HepG2 (cell line): Measurements from ENCODE around the gene STX5. TPM values are rescaled to one million over a fixed set of nuclear protein-coding genes. Genes with fewer than 3 reads are reported as not detected.

Experiments
- ARID4A ChIP-seq: sonication (generic); formaldehyde crosslinking; IDR thresholded peaks from 2 replicates; pipeline ENCODE4 v1.5.0; 2020; ENCODE audit warnings: mild to moderate bottlenecking, missing genetic modification reagents, borderline replicate concordance
- ATF1 ChIP-seq: IDR thresholded peaks from 2 replicates; pipeline ENCODE4 v1.6.1; 2016; ENCODE audit warnings: mild to moderate bottlenecking, control low read depth
- BCLAF1 ChIP-seq: fragments of 450-650 bp; IDR thresholded peaks from 2 replicates; pipeline ENCODE4 v1.6.1; 2017; ENCODE audit warnings: mild to moderate bottlenecking
- DMTF1 ChIP-seq: sonication (generic); formaldehyde crosslinking; IDR thresholded peaks from 2 replicates; pipeline ENCODE4 v1.4.0; 2020; ENCODE audit warnings: mild to moderate bottlenecking, missing genetic modification reagents
- DRAP1 ChIP-seq: IDR thresholded peaks from 2 replicates; pipeline ENCODE4 v1.6.1; 2016; ENCODE audit warnings: missing genetic modification reagents, missing compliant biosample characterization
- EZH2 ChIP-seq: conservative IDR thresholded peaks from 2 replicates; pipeline ENCODE4 v1.6.1; 2012; ENCODE audit warnings: mild to moderate bottlenecking, low read depth, low read length, moderate library complexity
- FUBP1 ChIP-seq: sonication (generic); formaldehyde crosslinking; IDR thresholded peaks from 2 replicates; pipeline ENCODE4 v1.5.1; 2020; ENCODE audit warnings: missing genetic modification reagents, mild to moderate bottlenecking, borderline replicate concordance
- HOXA3 ChIP-seq: sonication (generic); formaldehyde crosslinking; IDR thresholded peaks from 2 replicates; pipeline ENCODE4 v1.5.0; 2020; ENCODE audit warnings: missing genetic modification reagents
- IRF2 ChIP-seq: IDR thresholded peaks from 2 replicates; pipeline ENCODE4 v1.6.1; 2018; ENCODE audit warnings: missing genetic modification reagents, missing compliant biosample characterization
- KLF6 ChIP-seq: IDR thresholded peaks from 2 replicates; pipeline ENCODE4 v1.8.0; 2016; ENCODE audit warnings: missing biosample characterization, missing genetic modification reagents
- SP140L ChIP-seq: sonication (generic); formaldehyde crosslinking; IDR thresholded peaks from 2 replicates; pipeline ENCODE4 v1.4.0; 2020; ENCODE audit warnings: missing genetic modification reagents, borderline replicate concordance
- ZKSCAN8 ChIP-seq: IDR thresholded peaks from 2 replicates; pipeline ENCODE4 v1.6.1; 2016; ENCODE audit warnings: borderline replicate concordance, missing genetic modification reagents, missing compliant biosample characterization
- ZNF138 ChIP-seq: sonication (generic); formaldehyde crosslinking; IDR thresholded peaks from 2 replicates; pipeline ENCODE4 v1.5.0; 2020; ENCODE audit warnings: mild to moderate bottlenecking, low read depth, missing genetic modification reagents
- ZNF556 ChIP-seq: sonication (generic); formaldehyde crosslinking; IDR thresholded peaks from 2 replicates; pipeline ENCODE4 v1.4.0; 2020; ENCODE audit warnings: mild to moderate bottlenecking, missing genetic modification reagents, borderline replicate concordance
- ZNF691 ChIP-seq: sonication (generic); formaldehyde crosslinking; IDR thresholded peaks from 2 replicates; pipeline ENCODE4 v1.4.0; 2020; ENCODE audit warnings: missing genetic modification reagents, low read depth, mild to moderate bottlenecking, borderline replicate concordance
- polyA plus RNA-seq, 8 experiments: library from polyadenylated mRNA; depleted of rRNA in 3 of 8; stranded (reverse) in 7 of 8; unstranded in 1 of 8; fragments of >200 nt; fragmentation: Illumina TruSeq in 4 of 8; extraction: Trizol in 4 of 8; gene quantifications; 2 replicates each; pipeline versions ENCODE4 v1.2.1 to v1.2.3, GENCODE V29; 2011 to 2016; ENCODE audit warnings: low read depth in 4 of 8, missing spikeins in 1 of 8, mixed read lengths in 1 of 8; ENCODE audit not compliant: insufficient read depth in 1 of 8
- total RNA-seq, 5 experiments: library from RNA; depleted of rRNA; stranded (reverse); fragments of >200 nt; fragmentation: Illumina TruSeq; extraction: Trizol; gene quantifications; 2 replicates each; pipeline ENCODE4 v1.2.3, GENCODE V29; 2016; ENCODE audit warnings: low read depth in 1 of 5

The STX5 gene
- total and polyA plus RNA-seq, 2 of the 13 experiments (the other 11 are each of a cell fraction or from before 2014, with no cell fraction given) = 26.9 to 30.0 TPM

- TF ChIP-seq ARID4A (CRISPR knock-in tag) (peak; percentile 94), EZH2 (no peak), ZNF691 (CRISPR knock-in tag) (no peak; the same call in 1 of the 2 replicates), KLF6 (CRISPR knock-in tag) (peak; percentile 64; the same call in 1 of the 2 replicates), FUBP1 (CRISPR knock-in tag) (no peak; the same call in 1 of the 2 replicates), IRF2 (CRISPR knock-in tag) (peak; percentile 37; the same call in 1 of the 2 replicates), DRAP1 (CRISPR knock-in tag) (peak; percentile 79), HOXA3 (CRISPR knock-in tag) (peak; percentile 61; the same call in 1 of the 2 replicates), ZNF556 (CRISPR knock-in tag) (peak; percentile 58; the same call in 1 of the 2 replicates), ZNF138 (CRISPR knock-in tag) (peak; percentile 50; the same call in 1 of the 2 replicates), DMTF1 (CRISPR knock-in tag) (0 out of 2 replicates have a peak, but pooled peaks have one; percentile 70), ZKSCAN8 (CRISPR knock-in tag) (no peak; the same call in 1 of the 2 replicates), BCLAF1 (no peak), ATF1 (no peak), SP140L (no peak)
Measured at GRCh38 chr11:62880803-62881578, 49.1 kb upstream of the STX5 start, which contains the start of gene SLC3A2 (continued).
